ENCODE results near the gene PLD3. TPM values are rescaled to one million over a fixed set of nuclear protein-coding genes. Genes with fewer than 3 reads are reported as not detected.

PLD3 gene
- total and polyA plus RNA-seq, 3 experiments from 2014 or later, result 48.2 to 73.6 (median 53.0) TPM

DNA sequence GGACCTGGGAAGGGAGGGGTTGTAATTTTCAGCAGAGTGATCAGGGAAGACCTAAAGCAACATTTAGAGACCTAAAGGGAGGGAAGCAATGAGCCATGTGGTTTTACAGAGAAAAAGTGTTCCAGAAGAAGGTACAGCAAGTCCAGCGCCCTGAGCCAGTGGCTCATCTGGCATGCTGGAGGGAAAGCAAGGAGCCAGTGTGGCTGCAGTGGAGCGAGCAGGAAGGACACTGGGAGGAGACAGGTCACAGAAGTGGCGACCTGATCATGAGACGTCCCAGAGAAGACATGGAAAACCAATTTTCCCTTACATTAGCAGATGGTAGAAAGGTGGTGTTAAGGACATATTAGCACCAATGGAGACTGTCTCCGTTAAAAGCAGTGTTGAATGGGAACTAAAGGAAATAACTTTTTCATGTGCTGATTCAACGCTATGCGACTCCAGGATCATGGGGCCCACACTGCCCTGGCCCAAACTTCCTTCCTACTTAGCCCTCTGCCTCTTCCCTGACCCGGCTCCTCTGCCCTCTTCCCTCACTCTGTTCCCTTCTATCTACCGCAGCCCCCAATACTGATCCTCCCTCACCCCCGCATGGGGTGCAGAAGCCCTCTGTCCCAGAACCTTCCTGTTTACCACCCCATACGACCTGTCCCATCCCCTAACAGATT lies 5.7 kb upstream of the PLD3 start:
- Histone ChIP-seq H3K4me1 (ENCODE audit: insufficient read depth, low read length) (peaks cover 8% of the 10 kb centered on the region), H3K9me3 (ENCODE audit: low read length) (no peaks in the 10 kb centered on the region), H3K27ac (ENCODE audit: low read depth, low read length) (no peak overlapping the region), H3K36me3 (ENCODE audit: insufficient read depth, low read length) (no peaks in the 10 kb centered on the region), H3K4me3 (ENCODE audit: low read length) (no peak overlapping the region), H3K27me3 (ENCODE audit: insufficient read depth, low read length, poor library complexity, severe bottlenecking) (no peaks in the 10 kb centered on the region)
- Mint-ChIP-seq H3K27ac (peak overlapping the region in 4 of 8 donors; percentile 11 to 72 (median 54)), H3K4me1 (peaks cover 19 to 38% (median 30%) of the 10 kb centered on the region in 3 donors), H3K9me3 (no peaks in the 10 kb centered on the region), H3K4me3 (peak overlapping the region in 1 of 7 donors; percentile 74), H3K36me3 (peaks cover 0 to 35% (median 7%) of the 10 kb centered on the region in 3 donors), H3K27me3 (no peaks in the 10 kb centered on the region)
- ChIA-PET POLR2A (no interaction called here), CTCF (no interaction called here)
- DNase-seq, result no peak

DNA sequence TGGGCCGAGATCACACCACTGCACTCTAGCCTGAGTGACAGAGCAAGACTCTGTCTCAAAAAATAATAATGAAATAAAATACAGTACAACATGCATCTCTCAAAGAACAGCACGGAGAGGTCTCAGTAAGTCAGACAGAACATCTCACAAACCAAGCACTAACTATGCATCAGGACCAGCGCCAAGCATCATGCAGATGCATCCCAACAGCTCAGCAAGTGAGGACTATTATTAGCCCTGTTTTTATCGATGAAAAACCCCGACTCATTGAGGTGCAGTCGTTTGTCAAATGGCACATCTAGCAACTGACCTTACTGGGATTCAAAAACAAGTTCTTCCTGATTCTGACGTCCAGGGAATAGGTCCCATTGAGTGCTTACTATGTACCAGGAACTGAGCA lies 4.1 kb upstream of the PLD3 start:
- H3K4me3 Mint-ChIP-seq, result peak overlapping the region in 1 of 7 donors; percentile 44
- peaks cover 0 to 3% of the 10 kb centered on the region in 2 donors for H3K27me3 Mint-ChIP-seq
- Histone ChIP-seq H3K4me1 (ENCODE audit: insufficient read depth, low read length) (peaks cover 17% of the 10 kb centered on the region), H3K27me3 (ENCODE audit: insufficient read depth, low read length, poor library complexity, severe bottlenecking) (no peaks in the 10 kb centered on the region), H3K36me3 (ENCODE audit: insufficient read depth, low read length) (no peaks in the 10 kb centered on the region), H3K4me3 (ENCODE audit: low read length) (no peak overlapping the region), H3K9me3 (ENCODE audit: low read length) (no peaks in the 10 kb centered on the region), H3K27ac (ENCODE audit: low read depth, low read length) (no peak overlapping the region)
- no peak for DNase-seq
- peaks cover 27 to 51% (median 39%) of the 10 kb centered on the region in 3 donors for H3K4me1 Mint-ChIP-seq
- ChIA-PET CTCF (no interaction called here), POLR2A (no interaction called here)
- no peak overlapping the region for H3K27ac Mint-ChIP-seq
- peaks cover 0 to 31% (median 5%) of the 10 kb centered on the region in 3 donors for H3K36me3 Mint-ChIP-seq
- no peaks in the 10 kb centered on the region for H3K9me3 Mint-ChIP-seq

DNA sequence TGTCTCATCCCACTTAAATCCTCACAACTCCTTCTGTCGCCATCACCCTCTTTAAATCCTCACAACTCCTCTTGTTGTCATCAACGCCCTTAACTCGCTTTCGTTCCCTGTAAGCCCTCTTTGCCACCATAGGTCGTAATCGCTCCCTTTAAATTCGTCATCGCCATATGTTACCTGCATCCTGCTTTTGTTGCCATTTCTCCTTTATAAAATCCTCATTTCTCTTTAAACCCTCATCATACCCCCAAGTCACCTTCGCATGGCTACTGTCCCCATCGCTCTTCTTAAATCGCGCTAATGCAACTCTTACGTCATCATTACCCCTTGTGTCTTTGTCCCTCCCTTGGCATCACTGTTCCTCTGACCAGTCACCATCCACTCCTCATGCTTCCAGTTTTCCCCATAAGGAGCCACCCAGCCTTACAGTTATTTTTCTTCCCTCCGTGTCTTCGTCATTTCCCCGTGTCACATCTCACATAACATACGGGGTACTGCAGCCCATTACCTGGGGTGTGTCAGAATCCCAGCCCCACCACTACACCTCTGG lies 539 bp downstream of the PLD3 start:
- peak overlapping the region; percentile 82 for H3K4me3 ChIP-seq (ENCODE audit: low read length)
- CTCF ChIA-PET, result interaction anchor here (1.5 kb wide), 1 partner anchor 72 kb away, joined by 6 read pairs; no protein-coding TSS in a partner anchor
- no peaks in the 10 kb centered on the region for H3K9me3 ChIP-seq (ENCODE audit: low read length)
- H3K9me3 Mint-ChIP-seq, result no peaks in the 10 kb centered on the region
- peaks cover 0 to 3% of the 10 kb centered on the region in 2 donors for H3K27me3 Mint-ChIP-seq
- no peaks in the 10 kb centered on the region for H3K36me3 ChIP-seq (ENCODE audit: insufficient read depth, low read length)
- no peaks in the 10 kb centered on the region for H3K27me3 ChIP-seq (ENCODE audit: insufficient read depth, low read length, poor library complexity, severe bottlenecking)
- peaks cover 18% of the 10 kb centered on the region for H3K4me1 ChIP-seq (ENCODE audit: insufficient read depth, low read length)
- peaks cover 0 to 9% (median 0%) of the 10 kb centered on the region in 3 donors for H3K36me3 Mint-ChIP-seq
- H3K27ac Mint-ChIP-seq, result peak overlapping the region; percentile 89 to 97 (median 94)
- H3K4me1 Mint-ChIP-seq, result peaks cover 28 to 50% (median 37%) of the 10 kb centered on the region in 3 donors
- peak in 1 of 5 donors; percentile 1 for DNase-seq
- POLR2A ChIA-PET, result interaction anchor here (0.6 to 1.5 kb wide), 7 partner anchors 78 to 914 kb away, joined by 3 to 6 read pairs (median 3); partner anchors contain the start of genes BLVRB and HNRNPUL1
- peak overlapping the region; percentile 86 to 94 (median 90) for H3K4me3 Mint-ChIP-seq
- H3K27ac ChIP-seq (ENCODE audit: low read depth, low read length), result peak overlapping the region; percentile 79

DNA sequence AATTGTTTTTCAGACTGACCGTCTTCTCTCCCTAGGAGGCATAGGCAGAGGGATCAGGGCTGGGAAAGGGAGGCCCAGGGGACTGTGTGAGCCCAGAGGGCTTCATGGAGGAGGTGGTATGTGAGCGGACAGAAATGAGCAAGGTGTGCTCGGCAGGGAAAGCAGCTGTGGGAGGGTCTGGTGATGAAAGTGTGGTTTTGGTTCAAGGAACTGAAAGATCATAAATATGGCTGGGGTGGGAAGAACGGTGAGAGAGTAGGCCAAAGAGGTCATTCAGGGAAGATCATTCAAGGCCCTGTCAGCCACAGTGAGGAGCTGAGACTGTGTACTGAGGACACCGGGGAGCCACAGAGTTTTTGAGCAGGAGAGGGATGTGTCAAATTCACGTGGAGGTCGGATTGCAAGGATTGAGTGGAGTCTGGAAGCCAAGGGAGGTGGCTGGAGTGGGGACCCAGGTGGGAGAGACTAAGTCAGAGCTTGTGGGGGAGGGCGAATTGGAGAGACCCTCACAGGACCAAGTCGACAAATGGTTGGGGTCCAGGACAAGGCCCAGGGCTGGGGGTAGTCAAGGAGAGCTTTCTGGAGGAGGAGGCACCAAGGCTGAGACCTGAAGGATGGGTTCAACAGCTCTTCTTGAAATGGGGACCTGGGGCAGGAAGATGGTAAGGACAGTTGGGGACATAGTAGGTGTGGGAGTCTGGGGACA lies 7.6 kb downstream of the PLD3 start:
- Histone ChIP-seq H3K36me3 (ENCODE audit: insufficient read depth, low read length) (no peaks in the 10 kb centered on the region), H3K9me3 (ENCODE audit: low read length) (no peaks in the 10 kb centered on the region), H3K27ac (ENCODE audit: low read depth, low read length) (no peak overlapping the region), H3K4me1 (ENCODE audit: insufficient read depth, low read length) (no peaks in the 10 kb centered on the region), H3K4me3 (ENCODE audit: low read length) (no peak overlapping the region), H3K27me3 (ENCODE audit: insufficient read depth, low read length, poor library complexity, severe bottlenecking) (no peaks in the 10 kb centered on the region)
- Mint-ChIP-seq H3K27ac (peak overlapping the region in 4 of 8 donors; percentile 2 to 63 (median 23)), H3K36me3 (peaks cover 0 to 20% (median 5%) of the 10 kb centered on the region in 3 donors), H3K9me3 (no peaks in the 10 kb centered on the region), H3K4me3 (peak overlapping the region in 1 of 7 donors; percentile 19), H3K27me3 (peaks cover 0 to 1% of the 10 kb centered on the region in 2 donors), H3K4me1 (peaks cover 10 to 37% (median 13%) of the 10 kb centered on the region in 3 donors)
- POLR2A ChIA-PET, result no interaction called here
- CTCF ChIA-PET, result no interaction called here
- no peak for DNase-seq

DNA sequence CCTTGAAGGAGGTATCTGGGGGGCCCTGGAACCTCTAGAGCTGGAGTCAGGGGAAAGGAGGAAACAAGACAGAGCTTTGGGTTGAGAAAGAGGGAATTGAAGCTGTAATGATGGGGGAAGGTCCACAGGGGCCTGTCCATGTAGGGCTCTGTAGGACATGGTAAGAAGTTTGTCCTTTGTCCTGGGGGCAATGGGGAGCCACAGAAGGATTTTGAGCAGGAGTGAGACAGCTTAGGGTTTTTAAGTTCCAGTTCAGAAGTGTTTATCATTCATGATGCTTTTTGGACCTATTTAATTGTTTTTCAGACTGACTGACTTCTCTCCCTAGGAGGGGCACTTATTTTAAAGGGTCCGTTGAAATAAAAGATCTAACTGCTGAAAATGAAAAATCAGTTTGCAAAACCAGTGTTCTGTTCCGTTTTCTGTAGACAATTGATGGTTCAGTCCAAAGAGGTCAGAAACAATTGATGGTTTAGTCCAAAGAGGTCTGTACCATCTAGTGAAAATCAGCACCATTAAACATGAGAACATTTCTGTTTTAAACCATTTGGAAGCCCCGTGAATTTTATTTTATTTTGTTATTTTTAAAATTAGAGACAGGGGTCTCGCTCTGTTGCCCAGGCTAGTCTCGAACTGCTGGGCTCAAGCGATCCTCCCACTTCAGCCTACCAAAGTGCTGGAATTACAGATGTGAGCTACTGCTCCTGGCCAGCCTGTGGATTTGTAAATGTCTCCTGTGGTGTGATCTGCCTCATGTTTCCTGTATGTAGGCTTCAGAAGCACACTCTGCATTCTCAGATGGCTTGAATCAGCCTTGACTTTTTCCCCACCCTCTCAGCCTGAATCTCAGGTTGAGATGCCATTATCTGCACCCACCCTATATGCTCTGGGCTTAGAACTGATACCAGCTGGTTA lies 8.4 kb downstream of the PLD3 start:
- Histone ChIP-seq H3K27me3 (ENCODE audit: insufficient read depth, low read length, poor library complexity, severe bottlenecking) (no peaks in the 10 kb centered on the region), H3K4me3 (ENCODE audit: low read length) (no peak overlapping the region), H3K9me3 (ENCODE audit: low read length) (no peaks in the 10 kb centered on the region), H3K36me3 (ENCODE audit: insufficient read depth, low read length) (no peaks in the 10 kb centered on the region), H3K4me1 (ENCODE audit: insufficient read depth, low read length) (no peaks in the 10 kb centered on the region), H3K27ac (ENCODE audit: low read depth, low read length) (no peak overlapping the region)
- peak overlapping the region in 1 of 7 donors; percentile 19 for H3K4me3 Mint-ChIP-seq
- H3K27ac Mint-ChIP-seq, result peak overlapping the region in 5 of 8 donors; percentile 2 to 63 (median 33)
- H3K9me3 Mint-ChIP-seq, result no peaks in the 10 kb centered on the region
- no peak for DNase-seq
- POLR2A ChIA-PET, result no interaction called here
- peaks cover 0 to 24% (median 5%) of the 10 kb centered on the region in 3 donors for H3K36me3 Mint-ChIP-seq
- CTCF ChIA-PET, result no interaction called here
- peaks cover 5 to 33% (median 14%) of the 10 kb centered on the region in 3 donors for H3K4me1 Mint-ChIP-seq
- H3K27me3 Mint-ChIP-seq, result peaks cover 0 to 1% of the 10 kb centered on the region in 2 donors

DNA sequence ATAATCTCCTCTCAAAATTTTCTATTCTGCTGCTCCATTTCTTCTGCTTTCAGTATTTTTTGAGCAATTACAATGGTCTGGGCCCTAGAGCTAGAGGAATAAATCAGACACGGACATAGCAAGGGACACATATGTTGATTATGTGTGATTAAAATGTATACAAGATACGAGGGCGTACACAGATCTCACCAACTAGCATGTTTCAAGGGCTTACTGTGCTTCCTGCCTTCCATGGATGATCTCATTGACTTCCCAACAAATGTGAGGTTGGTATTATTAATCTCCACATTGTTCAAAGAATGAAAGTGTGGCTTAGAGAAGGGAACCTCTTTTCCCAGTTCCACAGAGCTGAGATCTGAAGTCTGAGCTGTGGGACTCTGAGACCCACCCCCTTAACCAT lies 9.1 kb downstream of the PLD3 start:
- no peaks in the 10 kb centered on the region for H3K9me3 ChIP-seq (ENCODE audit: low read length)
- H3K27ac ChIP-seq (ENCODE audit: low read depth, low read length), result no peak overlapping the region
- ChIA-PET CTCF (no interaction called here), POLR2A (no interaction called here)
- H3K27me3 ChIP-seq (ENCODE audit: insufficient read depth, low read length, poor library complexity, severe bottlenecking), result no peaks in the 10 kb centered on the region
- no peak overlapping the region for H3K4me3 ChIP-seq (ENCODE audit: low read length)
- no peaks in the 10 kb centered on the region for H3K36me3 ChIP-seq (ENCODE audit: insufficient read depth, low read length)
- H3K4me1 ChIP-seq (ENCODE audit: insufficient read depth, low read length), result no peaks in the 10 kb centered on the region
- H3K36me3 Mint-ChIP-seq, result peaks cover 0 to 28% (median 5%) of the 10 kb centered on the region in 3 donors
- peak overlapping the region in 2 of 8 donors; percentile 2 to 3 for H3K27ac Mint-ChIP-seq
- peaks cover 0 to 1% of the 10 kb centered on the region in 2 donors for H3K27me3 Mint-ChIP-seq
- no peak for DNase-seq
- H3K4me3 Mint-ChIP-seq, result no peak overlapping the region
- no peaks in the 10 kb centered on the region for H3K9me3 Mint-ChIP-seq
- H3K4me1 Mint-ChIP-seq, result peaks cover 5 to 38% (median 19%) of the 10 kb centered on the region in 3 donors

DNA sequence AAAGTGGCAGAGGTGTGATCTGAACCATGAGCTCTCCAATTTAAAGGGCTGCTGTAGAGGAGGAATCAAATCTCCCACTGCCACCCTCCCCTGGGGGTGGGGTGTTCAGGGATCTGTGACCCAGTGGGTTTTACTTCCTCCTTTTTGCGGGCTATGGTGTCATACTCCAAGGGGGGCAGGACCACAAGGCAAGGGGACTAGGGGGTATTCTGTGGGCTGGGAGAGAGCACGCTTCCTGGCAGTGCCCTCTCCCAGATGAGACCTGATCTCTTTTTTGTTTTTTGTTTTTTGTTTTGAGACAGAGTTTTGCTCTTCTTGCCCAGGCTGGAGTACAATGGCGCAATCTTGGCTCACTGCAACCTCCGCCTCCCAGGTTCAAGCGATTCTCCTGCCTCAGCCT lies 10.3 kb downstream of the PLD3 start:
- H3K27ac ChIP-seq (ENCODE audit: low read depth, low read length), result no peak overlapping the region

More for the DNA sequence above, 10.3 kb downstream of the PLD3 start:
- Mint-ChIP-seq H3K4me1 (peaks cover 12 to 49% (median 23%) of the 10 kb centered on the region in 3 donors), H3K27me3 (peaks cover 0 to 1% of the 10 kb centered on the region in 2 donors), H3K27ac (no peak overlapping the region), H3K36me3 (peaks cover 0 to 28% (median 9%) of the 10 kb centered on the region in 3 donors), H3K9me3 (no peaks in the 10 kb centered on the region), H3K4me3 (no peak overlapping the region)
- no peak overlapping the region for H3K4me3 ChIP-seq (ENCODE audit: low read length)
- POLR2A ChIA-PET, result no interaction called here
- no peak for DNase-seq
- CTCF ChIA-PET, result no interaction called here
- no peaks in the 10 kb centered on the region for H3K27me3 ChIP-seq (ENCODE audit: insufficient read depth, low read length, poor library complexity, severe bottlenecking)
- H3K4me1 ChIP-seq (ENCODE audit: insufficient read depth, low read length), result peaks cover 5% of the 10 kb centered on the region
- no peaks in the 10 kb centered on the region for H3K9me3 ChIP-seq (ENCODE audit: low read length)
- no peaks in the 10 kb centered on the region for H3K36me3 ChIP-seq (ENCODE audit: insufficient read depth, low read length)

Data from CD8-positive, alpha-beta memory T cell (primary cell).